Measurements from ENCODE around the gene ACADS. TPM values are rescaled to one million over a fixed set of nuclear protein-coding genes. Genes with fewer than 3 reads are reported as not detected.

ACADS gene
- total and polyA plus RNA-seq, 9 of the 15 experiments (the other 6 are each of a cell fraction or from before 2014, with no cell fraction given): 0.06 to 20.3 (median 8.8) TPM

DNA sequence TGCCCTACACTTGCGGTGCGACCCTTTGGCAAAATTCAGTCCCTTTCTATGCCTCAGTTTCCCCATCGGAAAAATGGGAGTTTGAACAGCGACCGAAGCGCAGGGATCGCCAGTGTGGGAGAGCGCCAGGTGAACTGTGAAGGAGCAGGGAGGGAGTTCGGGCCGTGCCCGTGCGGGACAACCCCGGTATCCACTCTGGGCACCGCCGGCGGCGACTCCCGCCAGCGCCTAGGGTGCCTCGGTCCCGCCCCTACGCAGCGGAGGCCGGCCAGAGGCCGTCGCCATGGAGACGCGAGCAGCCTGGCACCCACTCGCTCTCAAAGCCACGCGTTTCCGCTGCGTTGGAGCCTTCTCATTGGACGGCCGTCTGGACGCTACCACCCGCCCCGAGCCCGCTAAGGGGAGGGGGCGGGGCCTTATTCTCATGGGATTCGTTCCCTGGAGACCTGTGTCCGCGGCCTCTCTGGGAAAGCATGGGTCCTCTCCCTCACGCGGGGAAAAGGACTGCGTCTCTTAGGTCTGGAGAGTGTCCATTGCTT, 39.4 kb upstream of the ACADS start (continued):
- TF ChIP-seq CLOCK (CRISPR knock-in tag; IDR thresholded peaks at IDR 0.05; ENCODE audit: borderline replicate concordance) (no peak), NBN (IDR thresholded peaks at IDR 0.05; ENCODE audit: low read depth) (peak; percentile 31; the same call in 1 of the 2 replicates), PCBP1 (IDR thresholded peaks at IDR 0.05; ENCODE audit: low read depth, low read length, poor library complexity, severe bottlenecking) (no peak), NONO (IDR thresholded peaks at IDR 0.05; ENCODE audit: low read depth in 2 of 2, low read length in 1 of 2) (peak in 1 of 2 experiments; percentile 97; a peak in 2 of 4 replicates), BCL6 (CRISPR knock-in tag; IDR thresholded peaks at IDR 0.05) (no peak), FOSL1 (tag; conservative IDR thresholded peaks at IDR 0.05) (no peak), E2F4 (CRISPR knock-in tag; IDR thresholded peaks at IDR 0.05; ENCODE audit: low read depth) (no peak), NR2C1 (IDR thresholded peaks at IDR 0.05) (no peak), NR2C1 (tag; IDR thresholded peaks at IDR 0.05) (no peak), FOXK1 (CRISPR knock-in tag; IDR thresholded peaks at IDR 0.05; ENCODE audit: borderline replicate concordance) (no peak), ZSCAN29 (IDR thresholded peaks at IDR 0.05) (no peak), ZNF140 (CRISPR knock-in tag; IDR thresholded peaks at IDR 0.05) (no peak), CREB3L1 (IDR thresholded peaks at IDR 0.05; ENCODE audit: borderline replicate concordance, low read depth) (peak; percentile 98), PHF20 (IDR thresholded peaks at IDR 0.05; ENCODE audit: partially characterized antibody) (peak; percentile 31), STAG1 (CRISPR knock-in tag; IDR thresholded peaks at IDR 0.05; ENCODE audit: borderline replicate concordance) (no peak), MTF1 (CRISPR knock-in tag; IDR thresholded peaks at IDR 0.05; ENCODE audit: borderline replicate concordance) (no peak), POLR3A (IDR thresholded peaks at IDR 0.05; ENCODE audit: borderline replicate concordance, extremely low read depth, insufficient read depth, insufficient read length) (no peak)
- TF ChIP-seq, protein P1, sequence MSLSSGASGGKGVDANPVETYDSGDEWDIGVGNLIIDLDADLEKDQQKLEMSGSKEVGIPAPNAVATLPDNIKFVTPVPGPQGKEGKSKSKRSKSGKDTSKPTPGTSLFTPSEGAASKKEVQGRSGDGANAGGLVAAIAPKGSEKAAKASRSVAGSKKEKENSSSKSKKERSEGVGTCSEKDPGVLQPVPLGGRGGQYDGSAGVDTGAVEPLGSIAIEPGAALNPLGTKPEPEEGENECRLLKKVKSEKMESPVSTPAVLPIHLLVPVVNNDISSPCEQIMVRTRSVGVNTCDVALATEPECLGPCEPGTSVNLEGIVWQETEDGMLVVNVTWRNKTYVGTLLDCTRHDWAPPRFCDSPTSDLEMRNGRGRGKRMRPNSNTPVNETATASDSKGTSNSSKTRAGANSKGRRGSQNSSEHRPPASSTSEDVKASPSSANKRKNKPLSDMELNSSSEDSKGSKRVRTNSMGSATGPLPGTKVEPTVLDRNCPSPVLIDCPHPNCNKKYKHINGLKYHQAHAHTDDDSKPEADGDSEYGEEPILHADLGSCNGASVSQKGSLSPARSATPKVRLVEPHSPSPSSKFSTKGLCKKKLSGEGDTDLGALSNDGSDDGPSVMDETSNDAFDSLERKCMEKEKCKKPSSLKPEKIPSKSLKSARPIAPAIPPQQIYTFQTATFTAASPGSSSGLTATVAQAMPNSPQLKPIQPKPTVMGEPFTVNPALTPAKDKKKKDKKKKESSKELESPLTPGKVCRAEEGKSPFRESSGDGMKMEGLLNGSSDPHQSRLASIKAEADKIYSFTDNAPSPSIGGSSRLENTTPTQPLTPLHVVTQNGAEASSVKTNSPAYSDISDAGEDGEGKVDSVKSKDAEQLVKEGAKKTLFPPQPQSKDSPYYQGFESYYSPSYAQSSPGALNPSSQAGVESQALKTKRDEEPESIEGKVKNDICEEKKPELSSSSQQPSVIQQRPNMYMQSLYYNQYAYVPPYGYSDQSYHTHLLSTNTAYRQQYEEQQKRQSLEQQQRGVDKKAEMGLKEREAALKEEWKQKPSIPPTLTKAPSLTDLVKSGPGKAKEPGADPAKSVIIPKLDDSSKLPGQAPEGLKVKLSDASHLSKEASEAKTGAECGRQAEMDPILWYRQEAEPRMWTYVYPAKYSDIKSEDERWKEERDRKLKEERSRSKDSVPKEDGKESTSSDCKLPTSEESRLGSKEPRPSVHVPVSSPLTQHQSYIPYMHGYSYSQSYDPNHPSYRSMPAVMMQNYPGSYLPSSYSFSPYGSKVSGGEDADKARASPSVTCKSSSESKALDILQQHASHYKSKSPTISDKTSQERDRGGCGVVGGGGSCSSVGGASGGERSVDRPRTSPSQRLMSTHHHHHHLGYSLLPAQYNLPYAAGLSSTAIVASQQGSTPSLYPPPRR (CRISPR knock-in tag; IDR thresholded peaks at IDR 0.05; ENCODE audit: borderline replicate concordance): no peak

Measured in K562 (cell line).